A172 (cell line): ENCODE results near the gene CTDSP1. TPM values are rescaled to one million over a fixed set of nuclear protein-coding genes. Genes with fewer than 3 reads are reported as not detected.

Experiments used
- DNase-seq: peaks from one replicate; pipeline ENCODE4 v3.0.0-alpha.2; 2015; ENCODE audit warnings: low spot score
- total RNA-seq: library from RNA; depleted of rRNA; stranded (reverse); fragments of >200 nt; shearing (Covaris generic); gene quantifications from 2 replicates; pipeline ENCODE4 v1.2.3, GENCODE V29; 2014

Gene CTDSP1
- total RNA-seq, 1 experiment from 2014 or later, result 65.3 TPM

GRCh38 chr2:218422403-218423086, 22.9 kb downstream of the CTDSP1 start:
- DNase-seq, result no peak

- no peak for DNase-seq
These were observed 23.9 kb downstream of the CTDSP1 start for GRCh38 chr2:218423584-218423983.

GRCh38 chr2:218425531-218425930, 25.9 kb downstream of the CTDSP1 start:
- DNase-seq, result no peak

DNA sequence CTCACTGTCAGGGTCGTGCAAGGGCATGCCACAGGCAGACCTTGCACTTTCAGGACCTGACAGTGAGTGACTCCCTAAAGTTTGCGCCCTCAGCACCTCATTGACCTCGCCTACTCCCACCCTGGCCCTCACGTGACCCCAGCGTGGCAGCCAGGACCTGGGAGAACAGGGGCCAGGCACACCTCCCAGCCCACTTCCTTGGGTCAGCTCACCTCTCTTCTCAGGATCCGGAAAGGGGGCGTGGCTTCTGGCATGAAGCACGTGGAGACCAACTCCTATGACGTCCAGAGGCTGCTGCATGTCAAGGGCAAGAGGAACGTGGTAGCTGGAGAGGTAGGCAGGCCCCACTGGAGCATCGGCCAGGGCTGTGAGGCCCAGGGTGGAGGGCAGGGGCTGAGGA, 28.1 kb downstream of the CTDSP1 start:
- DNase-seq, result no peak

GRCh38 chr2:218428846-218429558, 29.3 kb downstream of the CTDSP1 start:
- DNase-seq, result no peak

DNA sequence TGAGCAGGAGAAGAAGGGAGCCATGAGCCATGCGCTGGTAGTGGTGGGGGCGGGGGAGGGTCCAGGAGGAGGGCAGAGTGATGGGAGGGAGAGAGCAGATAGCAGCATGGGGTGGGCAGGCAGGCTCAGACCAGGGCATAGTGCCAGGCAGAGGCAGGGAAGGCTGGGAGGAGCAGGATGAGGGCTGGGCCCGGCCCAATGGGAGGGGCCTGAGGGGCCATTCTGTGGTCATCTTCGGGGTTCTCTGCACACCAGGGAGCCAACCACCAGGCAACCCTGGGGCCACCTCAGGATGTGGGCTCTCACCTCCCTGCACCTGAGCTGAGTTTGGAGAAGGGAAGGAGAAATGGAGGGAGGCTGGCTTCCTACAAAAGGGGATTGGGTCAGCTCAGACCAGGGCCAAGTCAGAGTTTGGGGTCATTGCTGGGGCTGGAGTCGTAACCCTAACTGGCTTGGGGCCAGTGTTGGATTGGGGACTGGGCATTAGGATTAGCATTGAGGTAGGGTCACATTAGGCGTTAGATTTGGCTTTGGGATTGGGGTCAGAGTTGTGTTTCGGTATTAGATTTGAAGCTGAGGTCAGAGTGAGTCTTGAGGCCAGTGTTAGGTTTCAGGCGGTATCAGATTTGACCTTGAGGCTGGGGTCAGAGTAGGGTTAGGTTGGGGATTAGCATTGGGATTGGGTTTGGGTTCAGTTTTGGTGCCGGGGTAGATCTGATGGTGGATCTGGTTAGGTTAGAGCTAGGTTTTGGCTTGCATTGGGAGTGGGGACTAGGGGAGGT, 30.4 kb downstream of the CTDSP1 start:
- DNase-seq, result no peak

GRCh38 chr2:218430721-218431120, 31.1 kb downstream of the CTDSP1 start:
- DNase-seq, result no peak

GRCh38 chr2:218431878-218432277, 32.2 kb downstream of the CTDSP1 start:
- DNase-seq, result no peak

GRCh38 chr2:218432676-218433365, 33.2 kb downstream of the CTDSP1 start:
- no peak for DNase-seq

DNA sequence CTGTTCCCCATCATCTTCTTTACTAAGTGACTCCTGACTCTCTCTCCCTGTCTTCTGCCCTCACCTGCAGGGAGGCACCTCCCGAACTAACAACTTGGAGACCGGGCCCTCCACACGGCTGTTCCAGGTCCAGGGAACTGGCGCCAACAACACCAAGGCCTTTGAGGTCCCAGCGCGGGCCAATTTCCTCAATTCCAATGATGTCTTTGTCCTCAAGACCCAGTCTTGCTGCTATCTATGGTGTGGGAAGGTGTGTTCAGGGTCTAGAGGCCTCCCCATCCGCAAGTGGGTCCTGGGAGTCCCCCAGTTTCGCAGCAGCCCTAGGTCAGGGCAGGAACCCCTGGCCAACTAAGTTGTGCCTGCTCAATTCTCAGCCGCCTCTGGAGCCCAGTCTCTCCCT, 34.8 kb downstream of the CTDSP1 start:
- DNase-seq, result no peak

DNA sequence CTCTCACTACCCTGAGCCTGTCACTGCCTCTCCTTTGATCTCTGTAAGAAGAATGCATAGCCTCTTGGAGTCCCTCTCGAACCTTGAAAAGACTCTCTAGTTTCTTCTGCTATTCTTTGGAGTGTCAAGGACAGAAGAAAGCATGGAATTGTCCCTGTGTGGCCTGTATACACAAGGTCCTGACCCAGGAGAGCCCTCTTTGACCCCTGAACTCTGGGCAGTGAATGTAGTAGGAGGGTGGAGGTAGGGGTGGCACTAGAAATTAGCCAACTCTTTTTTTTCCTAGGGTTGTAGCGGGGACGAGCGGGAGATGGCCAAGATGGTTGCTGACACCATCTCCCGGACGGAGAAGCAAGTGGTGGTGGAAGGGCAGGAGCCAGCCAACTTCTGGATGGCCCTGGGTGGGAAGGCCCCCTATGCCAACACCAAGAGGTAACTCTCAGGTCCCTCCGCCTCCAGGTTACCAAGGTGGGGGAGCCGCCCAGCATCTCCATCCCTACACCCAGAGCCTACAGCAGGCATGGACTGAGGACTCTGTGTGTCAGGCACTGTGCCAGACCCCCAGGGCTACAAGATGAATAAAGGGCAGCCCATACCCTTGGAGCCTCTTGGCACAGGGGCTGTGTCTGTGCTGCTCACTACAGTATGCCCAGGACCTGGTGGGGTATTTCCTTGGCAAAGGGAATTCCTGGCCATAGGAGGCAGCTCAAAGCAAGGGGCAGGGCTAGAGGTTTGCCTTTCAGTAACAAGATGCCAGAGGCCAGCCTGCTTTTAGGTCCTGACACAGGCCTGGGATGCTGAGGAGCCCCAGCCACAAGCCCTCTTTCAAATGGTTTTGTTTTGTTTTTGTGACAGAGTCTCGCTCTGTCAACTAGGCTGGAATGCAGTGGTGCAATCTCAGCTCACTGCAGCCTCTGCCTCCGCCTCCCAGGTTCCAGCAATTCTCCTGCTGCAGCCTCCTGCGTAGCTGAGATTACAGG, 35.6 kb downstream of the CTDSP1 start:
- DNase-seq, result no peak

DNA sequence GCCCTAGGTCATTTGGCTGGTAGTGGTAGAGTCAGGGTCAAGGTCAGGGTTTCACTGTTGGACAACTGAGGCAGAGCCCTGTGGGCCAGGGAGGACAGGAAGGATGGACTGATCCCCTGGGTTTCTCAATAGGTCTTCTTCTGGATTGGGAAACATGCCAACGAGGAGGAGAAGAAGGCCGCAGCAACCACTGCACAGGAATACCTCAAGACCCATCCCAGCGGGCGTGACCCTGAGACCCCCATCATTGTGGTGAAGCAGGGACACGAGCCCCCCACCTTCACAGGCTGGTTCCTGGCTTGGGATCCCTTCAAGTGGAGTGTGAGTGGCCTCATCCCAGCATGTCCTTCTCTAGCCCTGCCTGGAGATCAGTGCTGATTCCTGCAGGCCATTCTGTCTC, 37.3 kb downstream of the CTDSP1 start:
- DNase-seq, result no peak

- DNase-seq, result no peak
These were observed 38.3 kb downstream of the CTDSP1 start for GRCh38 chr2:218437969-218438368.

DNA sequence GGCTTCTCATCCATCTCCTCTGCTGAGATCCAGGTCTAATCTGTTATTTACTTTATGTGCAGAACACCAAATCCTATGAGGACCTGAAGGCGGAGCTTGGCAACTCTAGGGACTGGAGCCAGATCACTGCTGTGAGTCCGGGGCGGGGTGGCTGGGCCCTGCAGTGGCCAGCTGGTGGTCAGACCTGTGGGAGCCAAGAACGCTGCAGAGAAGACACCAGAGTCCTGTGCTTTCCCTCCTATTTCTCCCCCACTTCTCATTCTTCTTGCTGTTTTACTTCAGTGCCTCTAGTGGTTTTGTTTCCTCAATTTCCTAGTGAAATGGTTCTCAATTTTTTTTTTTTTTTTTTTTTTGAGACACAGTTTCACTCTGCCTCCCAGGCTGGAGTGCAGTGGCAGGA, 38.9 kb downstream of the CTDSP1 start:
- no peak for DNase-seq

DNA sequence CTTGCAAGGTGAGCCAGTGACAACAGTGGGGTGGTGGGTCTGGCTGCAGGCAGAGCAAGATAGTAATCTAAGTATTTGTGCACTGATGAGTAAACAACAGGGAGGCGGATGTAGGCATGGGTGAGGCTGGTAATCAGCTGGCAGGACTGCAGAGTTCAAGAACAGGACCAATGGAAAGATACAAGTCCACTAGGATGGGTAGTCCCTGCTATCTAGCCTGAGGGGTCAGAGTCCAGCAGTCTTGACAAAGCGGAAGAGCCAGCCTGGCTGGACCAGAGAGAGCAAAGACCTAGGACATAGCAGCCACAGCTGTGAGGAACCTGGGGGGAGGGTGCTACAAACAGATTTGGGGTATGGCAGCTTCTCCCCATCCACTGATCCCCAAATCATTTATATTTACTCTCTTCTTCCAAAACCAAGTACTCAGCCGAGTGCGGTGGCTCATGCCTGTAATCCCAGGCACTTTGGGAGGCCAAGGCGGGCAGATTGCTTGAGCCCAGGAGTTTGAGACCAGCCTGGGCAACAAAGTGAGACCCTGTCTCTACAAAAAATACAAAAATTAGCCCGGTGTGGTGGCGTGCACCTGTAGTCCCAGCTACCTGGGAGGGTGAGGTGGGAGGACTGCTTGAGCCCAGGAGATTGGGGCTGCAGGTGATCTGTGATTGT, 45.2 kb downstream of the CTDSP1 start:
- DNase-seq, result no peak

DNA sequence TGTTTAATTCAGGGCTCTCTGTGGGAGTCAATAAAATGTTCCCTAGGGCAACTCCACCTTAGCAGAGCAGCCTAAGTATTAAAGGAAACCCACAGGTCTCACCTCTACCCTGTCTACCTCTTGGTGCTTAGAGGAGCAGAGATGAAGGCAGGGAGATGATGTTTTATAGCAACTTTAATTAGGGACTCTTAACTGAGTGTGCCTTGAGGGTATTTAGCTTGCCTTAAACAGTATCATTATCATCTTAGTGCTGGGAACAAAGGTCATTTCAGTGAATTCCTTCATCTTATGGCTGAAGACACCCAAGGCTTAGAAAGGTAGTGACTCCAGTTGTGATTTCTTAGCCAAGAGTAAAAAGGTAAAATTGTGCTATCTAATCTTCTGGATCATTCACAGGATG, 45.9 kb downstream of the CTDSP1 start:
- no peak for DNase-seq

DNA sequence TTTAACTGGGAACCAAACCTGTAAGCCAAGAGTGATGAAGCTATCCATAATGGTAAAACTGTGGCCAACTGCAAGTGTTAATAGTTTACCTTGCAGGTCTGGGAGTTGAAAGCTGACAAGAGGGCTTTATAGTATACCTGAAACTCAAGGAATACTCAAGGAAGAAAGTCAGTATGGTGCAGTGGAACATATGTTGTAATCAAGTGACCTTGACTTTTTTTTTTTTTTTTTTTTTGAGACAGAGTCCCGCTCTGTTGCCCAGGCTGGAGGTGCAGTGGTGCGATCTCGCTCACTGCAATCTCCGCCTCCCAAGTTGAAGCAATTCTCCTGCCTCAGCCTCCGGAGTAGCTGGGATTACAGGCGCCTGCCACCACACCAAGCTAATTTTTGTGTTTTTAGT, 46.9 kb downstream of the CTDSP1 start:
- no peak for DNase-seq

- no peak for DNase-seq
These were observed 47.4 kb downstream of the CTDSP1 start for GRCh38 chr2:218447072-218447471.

GRCh38 chr2:218448934-218449333, 49.3 kb downstream of the CTDSP1 start:
- peak; percentile 68 for DNase-seq

GRCh38 chr2:218452079-218452478, 52.4 kb downstream of the CTDSP1 start:
- no peak for DNase-seq
